GM21381 (cell line): Measurements from ENCODE around the gene COPB2.
"Not testable (repeated sequence)": the region's sequence is repeated elsewhere in the genome, so short reads cannot be mapped to it uniquely, and the experiment has no call there.

Experiments
- ATAC-seq: cut with Tn5 transposase; IDR thresholded peaks from one replicate; pipeline ENCODE4 v1.9.1; 2021; ENCODE audit warnings: mild to moderate bottlenecking, moderate library complexity; ENCODE audit not compliant: unreplicated experiment

The COPB2 gene

GRCh38 chr3:139380575-139380974, 8.9 kb downstream of the COPB2 start:
- ATAC-seq: no peak

GRCh38 chr3:139378587-139379241, 10.7 kb downstream of the COPB2 start:
- no peak for ATAC-seq

- no peak for ATAC-seq
Measured at GRCh38 chr3:139377378-139377777, 12.1 kb downstream of the COPB2 start.

GRCh38 chr3:139374099-139374498, 15.3 kb downstream of the COPB2 start:
- no peak for ATAC-seq

GRCh38 chr3:139364549-139364948, 24.9 kb downstream of the COPB2 start:
- no peak for ATAC-seq

- ATAC-seq: no peak
Measured at GRCh38 chr3:139361276-139361675, 28.2 kb downstream of the COPB2 start.

- ATAC-seq: no peak
Measured at GRCh38 chr3:139358841-139359562, 30.4 kb downstream of the COPB2 start.

- peak; percentile 51 for ATAC-seq
Measured at GRCh38 chr3:139357899-139358298, 31.5 kb downstream of the COPB2 start.

- ATAC-seq: no peak
Measured at GRCh38 chr3:139355891-139356290, 33.6 kb downstream of the COPB2 start.

- ATAC-seq: no peak
Measured at GRCh38 chr3:139355476-139355875, 34.0 kb downstream of the COPB2 start.

GRCh38 chr3:139354661-139355060, 34.8 kb downstream of the COPB2 start:
- ATAC-seq: no peak

GRCh38 chr3:139353920-139354556, 35.4 kb downstream of the COPB2 start:
- ATAC-seq: no peak

- no peak for ATAC-seq
Measured at GRCh38 chr3:139346771-139347170, 42.7 kb downstream of the COPB2 start.

GRCh38 chr3:139343895-139344856, 45.3 kb downstream of the COPB2 start, which contains the start of gene MRPS22:
TSS of gene MRPS22 (plus strand) at chr3:139344020. CDS start at chr3:139344027, 7 bp downstream.
- peak; percentile 98 for ATAC-seq

GRCh38 chr3:139342054-139342453, 47.4 kb downstream of the COPB2 start:
- ATAC-seq: no peak

GRCh38 chr3:139340784-139341183, 48.7 kb downstream of the COPB2 start:
- ATAC-seq: no peak

GRCh38 chr3:139339219-139339906, 50.1 kb downstream of the COPB2 start:
- ATAC-seq: no peak

- no peak for ATAC-seq
Measured at GRCh38 chr3:139338405-139338804, 51.0 kb downstream of the COPB2 start.

GRCh38 chr3:139334675-139335074, 54.8 kb downstream of the COPB2 start:
- ATAC-seq: not testable (repeated sequence)

- ATAC-seq: no peak
Measured at GRCh38 chr3:139332092-139332491, 57.4 kb downstream of the COPB2 start.
